ENCODE measurements around the gene HEATR5A.

DNA sequence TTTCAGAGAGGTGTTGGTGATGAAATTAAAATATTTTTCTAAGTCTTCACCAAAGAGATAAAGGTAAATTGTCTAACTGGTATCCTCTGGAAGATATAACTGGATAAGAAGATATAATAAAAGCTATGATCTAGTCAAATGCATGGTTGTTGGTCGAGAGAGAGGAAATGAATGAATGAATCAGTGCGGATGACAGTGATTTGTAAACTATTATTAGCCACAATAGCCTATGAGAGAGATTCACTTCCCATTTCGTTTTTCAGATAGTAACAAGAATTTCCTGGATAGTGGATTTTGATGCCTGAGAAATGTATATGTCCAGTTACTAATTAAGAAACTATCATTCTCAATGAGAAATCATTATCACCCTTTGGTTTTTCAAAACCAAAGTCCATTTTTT, 63.1 kb downstream of the HEATR5A start:
- TF ChIP-seq, protein P1, sequence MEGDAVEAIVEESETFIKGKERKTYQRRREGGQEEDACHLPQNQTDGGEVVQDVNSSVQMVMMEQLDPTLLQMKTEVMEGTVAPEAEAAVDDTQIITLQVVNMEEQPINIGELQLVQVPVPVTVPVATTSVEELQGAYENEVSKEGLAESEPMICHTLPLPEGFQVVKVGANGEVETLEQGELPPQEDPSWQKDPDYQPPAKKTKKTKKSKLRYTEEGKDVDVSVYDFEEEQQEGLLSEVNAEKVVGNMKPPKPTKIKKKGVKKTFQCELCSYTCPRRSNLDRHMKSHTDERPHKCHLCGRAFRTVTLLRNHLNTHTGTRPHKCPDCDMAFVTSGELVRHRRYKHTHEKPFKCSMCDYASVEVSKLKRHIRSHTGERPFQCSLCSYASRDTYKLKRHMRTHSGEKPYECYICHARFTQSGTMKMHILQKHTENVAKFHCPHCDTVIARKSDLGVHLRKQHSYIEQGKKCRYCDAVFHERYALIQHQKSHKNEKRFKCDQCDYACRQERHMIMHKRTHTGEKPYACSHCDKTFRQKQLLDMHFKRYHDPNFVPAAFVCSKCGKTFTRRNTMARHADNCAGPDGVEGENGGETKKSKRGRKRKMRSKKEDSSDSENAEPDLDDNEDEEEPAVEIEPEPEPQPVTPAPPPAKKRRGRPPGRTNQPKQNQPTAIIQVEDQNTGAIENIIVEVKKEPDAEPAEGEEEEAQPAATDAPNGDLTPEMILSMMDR (IDR thresholded peaks at IDR 0.05): no peak
- TF ChIP-seq POLR2AphosphoS5 (IDR thresholded peaks at IDR 0.05) (no peak), POLR2A (IDR thresholded peaks at IDR 0.05) (no peak)

Data from prostate gland (tissue), 2 donors.